HepG2 (cell line): ENCODE measurements around the gene FGGY. TPM values are rescaled to one million over a fixed set of nuclear protein-coding genes. Genes with fewer than 3 reads are reported as not detected.

Source experiments
- ATAC-seq: fragments of 200-7000 bp; cut with Tn5 transposase; 3 replicates; pipeline ENCODE4 v1.9.1; 2020; ENCODE audit warnings: mild to moderate bottlenecking, moderate library complexity
- BruUV-seq: library from RNA; stranded (reverse); fragments of 400-500 nt; replicated peaks from 2 replicates; lab custom pipeline; 2021; lab: Mats Ljungman, UMichigan
- CTCF ChIA-PET: fragments of 300-600 bp; formaldehyde crosslinking; extraction: SDS; loops from one replicate; lab custom pipeline; 2021; ENCODE audit warnings: low total read pairs, inconsistent platforms, low intra/inter-chr PET ratio; lab: Yijun Ruan, JAX
- POLR2A ChIA-PET: fragments of 350-600 bp; sonication (Branson Sonifier 250); formaldehyde crosslinking; loops from one replicate; lab custom pipeline; 2020; ENCODE audit warnings: antibody characterized with exemption, inconsistent platforms; lab: Yijun Ruan, JAX
- DNase-seq: peaks from one replicate; pipeline ENCODE4 v3.0.0-alpha.2; 2015; ENCODE audit warnings: low spot score
- FAIRE-seq: peaks from 3 replicates; lab custom pipeline; 2011; peaks lifted over from hg19 to GRCh38; lab: Jason Lieb, UNC
- H2AFZ ChIP-seq: one replicate; pipeline ENCODE4 v1.6.1; 2011; ENCODE audit warnings: low read length, inconsistent platforms
- H3K27ac ChIP-seq: fragments of 300-600 bp; 3 replicates; pipeline ENCODE4 v1.8.0; 2011; ENCODE audit warnings: mixed run types, mild to moderate bottlenecking, mixed read lengths, low read length, inconsistent platforms; ENCODE audit not compliant: insufficient read depth; ENCODE audit errors: extremely low read length
- H3K27me3 ChIP-seq, 2 experiments: fragments of 200-600 bp in 1 of 2; 2 replicates in 1 of 2; 3 replicates in 1 of 2; pipeline versions ENCODE4 v1.6.0 to v1.8.0; 2011; ENCODE audit warnings: low read length in 2 of 2, mild to moderate bottlenecking in 2 of 2, moderate library complexity in 2 of 2, inconsistent platforms in 1 of 2; ENCODE audit not compliant: insufficient read depth in 2 of 2, control insufficient read depth in 1 of 2
- H3K36me3 ChIP-seq, 2 experiments: fragments of 200-600 bp in 1 of 2; replicated peaks in 1 of 2; 2 replicates in 1 of 2; 3 replicates in 1 of 2; pipeline versions ENCODE4 v1.5.1 to v1.8.0; 2011; ENCODE audit warnings: low read length in 2 of 2, inconsistent platforms in 1 of 2; ENCODE audit not compliant: insufficient read depth in 2 of 2, control insufficient read depth in 1 of 2
- H3K4me1 ChIP-seq: 2 replicates; pipeline ENCODE4 v1.5.1; 2012; ENCODE audit warnings: low read length, inconsistent platforms; ENCODE audit not compliant: insufficient read depth
- H3K4me2 ChIP-seq: 2 replicates; pipeline ENCODE4 v1.6.0; 2011; ENCODE audit warnings: low read depth, low read length, inconsistent platforms
- H3K4me3 ChIP-seq, 3 experiments: fragments of 200-600 bp in 1 of 3; sonication (generic), shearing (Covaris generic) in 1 of 3; replicated peaks in 1 of 3; 2 replicates each; pipeline ENCODE4 v1.5.1; 2011 to 2016; ENCODE audit warnings: low read length in 3 of 3, inconsistent platforms in 2 of 3, low read depth in 2 of 3, mild to moderate bottlenecking in 2 of 3, control low read depth in 1 of 3, mixed read lengths in 1 of 3; ENCODE audit not compliant: insufficient read depth in 1 of 3
- H3K79me2 ChIP-seq: one replicate; pipeline ENCODE4 v1.6.1; 2011; ENCODE audit warnings: low read length, inconsistent platforms; ENCODE audit not compliant: insufficient read depth
- H3K9ac ChIP-seq: 2 replicates; pipeline ENCODE4 v1.6.0; 2011; ENCODE audit warnings: mild to moderate bottlenecking, low read depth, low read length, inconsistent platforms; ENCODE audit not compliant: insufficient read depth
- H3K9me3 ChIP-seq: 2 replicates; pipeline ENCODE4 v1.5.1; 2012; ENCODE audit warnings: mild to moderate bottlenecking, low read length
- H4K20me1 ChIP-seq: 2 replicates; pipeline ENCODE4 v1.6.0; 2011; ENCODE audit warnings: inconsistent platforms, mild to moderate bottlenecking, low read length, moderate library complexity; ENCODE audit not compliant: insufficient read depth
- ASH2L ChIP-seq: fragments of 300-600, 200-600 bp; sonication (generic); IDR thresholded peaks from 2 replicates; pipeline ENCODE4 v1.7.0; 2017; ENCODE audit warnings: low read depth, mild to moderate bottlenecking, moderate library complexity, mixed read lengths, low read length; ENCODE audit not compliant: insufficient read length
- CENPX ChIP-seq: sonication (generic); formaldehyde crosslinking; IDR thresholded peaks from 2 replicates; pipeline ENCODE4 v1.9.0; 2021; ENCODE audit warnings: mild to moderate bottlenecking, missing genetic modification reagents, moderate library complexity
- GATA4 ChIP-seq: sonication (generic); IDR thresholded peaks from 2 replicates; pipeline ENCODE4 v1.6.1; 2016; ENCODE audit warnings: antibody characterized with exemption, low read depth, borderline replicate concordance
- MBNL3 ChIP-seq: fragments of 250-450 bp; sonication (Bioruptor Pico); conservative IDR thresholded peaks from 2 replicates; pipeline ENCODE4 v1.8.0; 2022; ENCODE audit warnings: mild to moderate bottlenecking, inconsistent platforms
- NFKB2 ChIP-seq: sonication (generic); formaldehyde crosslinking; IDR thresholded peaks from 2 replicates; pipeline ENCODE4 v1.4.0; 2020; ENCODE audit warnings: missing genetic modification reagents, borderline replicate concordance
- PRDM15 ChIP-seq: sonication (generic); formaldehyde crosslinking; IDR thresholded peaks from 2 replicates; pipeline ENCODE4 v1.4.0; 2020; ENCODE audit warnings: missing genetic modification reagents
- SATB2 ChIP-seq: sonication (generic); formaldehyde crosslinking; IDR thresholded peaks from 2 replicates; pipeline ENCODE4 v1.5.0; 2020; ENCODE audit warnings: missing genetic modification reagents
- SMARCC2 ChIP-seq: fragments of 450-650 bp; IDR thresholded peaks from 2 replicates; pipeline ENCODE4 v1.6.1; 2017; ENCODE audit warnings: antibody characterized with exemption, mild to moderate bottlenecking
- SMARCE1 ChIP-seq: fragments of 450-650 bp; IDR thresholded peaks from 2 replicates; pipeline ENCODE4 v1.6.1; 2017; ENCODE audit warnings: borderline replicate concordance
- ZNF282 ChIP-seq: fragments of 450-650 bp; IDR thresholded peaks from 2 replicates; pipeline ENCODE4 v1.6.1; 2018; ENCODE audit not compliant: partially characterized antibody
- ZNF331 ChIP-seq: sonication (generic); formaldehyde crosslinking; IDR thresholded peaks from 2 replicates; pipeline ENCODE4 v1.4.0; 2020; ENCODE audit warnings: missing genetic modification reagents
- WGBS: methylation state at CpG from one replicate; pipeline ENCODE4 v1.1.6; 2017; ENCODE audit warnings: low lambda C conversion rate; 5-methylcytosine and 5-hydroxymethylcytosine counted together
- in situ Hi-C: cut with HindIII; loops from 2 replicates; pipeline ENCODE4 v1.10.0; 2017; ENCODE audit warnings: low pct_unique_long_range_greater_than_20kb; ENCODE audit not compliant: extremely low pct_ligation_motif_present
- intact Hi-C: fragments of 100-400 bp; cut with micrococcal nuclease; formaldehyde crosslinking; loops from one replicate; pipeline ENCODE4 v1.10.0; 2022; ENCODE audit not compliant: unreplicated experiment
- polyA plus RNA-seq, 8 experiments: library from polyadenylated mRNA; depleted of rRNA in 3 of 8; stranded (reverse) in 7 of 8; unstranded in 1 of 8; fragments of >200 nt; fragmentation: Illumina TruSeq in 4 of 8; extraction: Trizol in 4 of 8; gene quantifications; 2 replicates each; pipeline versions ENCODE4 v1.2.1 to v1.2.3, GENCODE V29; 2011 to 2016; ENCODE audit warnings: low read depth in 4 of 8, missing spikeins in 1 of 8, mixed read lengths in 1 of 8; ENCODE audit not compliant: insufficient read depth in 1 of 8
- total RNA-seq, 5 experiments: library from RNA; depleted of rRNA; stranded (reverse); fragments of >200 nt; fragmentation: Illumina TruSeq; extraction: Trizol; gene quantifications; 2 replicates each; pipeline ENCODE4 v1.2.3, GENCODE V29; 2016; ENCODE audit warnings: low read depth in 1 of 5
- TF ChIP-seq, protein P1 (sequence below): sonication (generic); formaldehyde crosslinking; IDR thresholded peaks from 2 replicates; pipeline ENCODE4 v1.8.0; 2022; ENCODE audit warnings: mild to moderate bottlenecking, missing genetic modification reagents, moderate library complexity
- TF ChIP-seq, protein P2 (sequence below): sonication (generic); formaldehyde crosslinking; IDR thresholded peaks from 2 replicates; pipeline ENCODE4 v1.5.0; 2020; ENCODE audit warnings: missing genetic modification reagents, mild to moderate bottlenecking, borderline replicate concordance
- TF ChIP-seq, protein P3 (sequence below): sonication (generic); formaldehyde crosslinking; IDR thresholded peaks from 2 replicates; pipeline ENCODE4; 2020; ENCODE audit warnings: missing genetic modification reagents, mild to moderate bottlenecking, borderline replicate concordance

FGGY gene
- total and polyA plus RNA-seq, 2 of the 13 experiments (the other 11 are each of a cell fraction or from before 2014, with no cell fraction given), result 15.7 to 27.5 TPM

DNA sequence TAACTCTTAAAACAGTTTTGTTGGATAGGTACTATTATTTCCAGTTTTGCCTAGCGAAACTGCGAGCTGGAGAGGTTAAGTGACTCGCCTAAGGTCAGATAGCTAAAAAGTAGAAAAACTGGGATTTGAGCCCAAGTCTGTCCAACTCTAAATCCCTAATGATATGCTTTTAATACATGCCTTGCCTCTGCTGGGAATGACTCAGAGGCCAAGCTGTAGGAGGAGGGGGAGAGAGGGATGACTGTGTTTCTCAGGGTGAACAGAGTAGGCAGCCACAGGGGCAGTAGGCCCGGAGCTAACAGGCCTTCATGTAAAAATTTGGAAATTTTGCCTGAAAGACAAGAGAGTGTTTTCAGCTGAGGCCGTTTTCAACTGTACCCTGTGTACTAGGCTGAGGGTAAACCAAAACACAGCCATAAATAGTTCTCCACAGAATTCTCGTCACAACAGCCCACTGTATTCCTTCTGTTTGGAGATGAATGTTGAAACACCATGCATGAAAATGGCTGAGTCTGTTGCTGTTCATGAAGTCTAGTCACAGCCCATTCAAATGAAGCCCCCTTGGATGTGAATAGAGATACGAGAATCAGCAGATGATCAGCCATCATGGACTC is 410.4 kb downstream of the FGGY start:
- H3K4me2 ChIP-seq, result no peak overlapping the region

More for the DNA sequence above, 410.4 kb downstream of the FGGY start:
- TF ChIP-seq PRDM15 (CRISPR knock-in tag) (no peak), ASH2L (no peak), CENPX (CRISPR knock-in tag) (no peak), NFKB2 (CRISPR knock-in tag) (no peak), ZNF331 (CRISPR knock-in tag) (no peak), SMARCC2 (no peak), GATA4 (no peak), MBNL3 (CRISPR knock-in tag) (no peak), SATB2 (CRISPR knock-in tag) (no peak), ZNF282 (no peak), SMARCE1 (no peak)
- TF ChIP-seq, protein P1, sequence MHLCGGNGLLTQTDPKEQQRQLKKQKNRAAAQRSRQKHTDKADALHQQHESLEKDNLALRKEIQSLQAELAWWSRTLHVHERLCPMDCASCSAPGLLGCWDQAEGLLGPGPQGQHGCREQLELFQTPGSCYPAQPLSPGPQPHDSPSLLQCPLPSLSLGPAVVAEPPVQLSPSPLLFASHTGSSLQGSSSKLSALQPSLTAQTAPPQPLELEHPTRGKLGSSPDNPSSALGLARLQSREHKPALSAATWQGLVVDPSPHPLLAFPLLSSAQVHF (CRISPR knock-in tag), result no peak
- TF ChIP-seq, protein P2, sequence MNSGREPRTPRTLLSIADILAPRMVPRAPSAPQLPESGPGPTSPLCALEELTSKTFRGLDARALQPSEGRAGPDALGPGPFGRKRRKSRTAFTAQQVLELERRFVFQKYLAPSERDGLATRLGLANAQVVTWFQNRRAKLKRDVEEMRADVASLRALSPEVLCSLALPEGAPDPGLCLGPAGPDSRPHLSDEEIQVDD, result no peak
- TF ChIP-seq, protein P3, sequence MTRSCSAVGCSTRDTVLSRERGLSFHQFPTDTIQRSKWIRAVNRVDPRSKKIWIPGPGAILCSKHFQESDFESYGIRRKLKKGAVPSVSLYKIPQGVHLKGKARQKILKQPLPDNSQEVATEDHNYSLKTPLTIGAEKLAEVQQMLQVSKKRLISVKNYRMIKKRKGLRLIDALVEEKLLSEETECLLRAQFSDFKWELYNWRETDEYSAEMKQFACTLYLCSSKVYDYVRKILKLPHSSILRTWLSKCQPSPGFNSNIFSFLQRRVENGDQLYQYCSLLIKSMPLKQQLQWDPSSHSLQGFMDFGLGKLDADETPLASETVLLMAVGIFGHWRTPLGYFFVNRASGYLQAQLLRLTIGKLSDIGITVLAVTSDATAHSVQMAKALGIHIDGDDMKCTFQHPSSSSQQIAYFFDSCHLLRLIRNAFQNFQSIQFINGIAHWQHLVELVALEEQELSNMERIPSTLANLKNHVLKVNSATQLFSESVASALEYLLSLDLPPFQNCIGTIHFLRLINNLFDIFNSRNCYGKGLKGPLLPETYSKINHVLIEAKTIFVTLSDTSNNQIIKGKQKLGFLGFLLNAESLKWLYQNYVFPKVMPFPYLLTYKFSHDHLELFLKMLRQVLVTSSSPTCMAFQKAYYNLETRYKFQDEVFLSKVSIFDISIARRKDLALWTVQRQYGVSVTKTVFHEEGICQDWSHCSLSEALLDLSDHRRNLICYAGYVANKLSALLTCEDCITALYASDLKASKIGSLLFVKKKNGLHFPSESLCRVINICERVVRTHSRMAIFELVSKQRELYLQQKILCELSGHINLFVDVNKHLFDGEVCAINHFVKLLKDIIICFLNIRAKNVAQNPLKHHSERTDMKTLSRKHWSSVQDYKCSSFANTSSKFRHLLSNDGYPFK (CRISPR knock-in tag), result no peak
- 0 out of 2 replicates have a peak, but pooled peaks cover 6% of the 10 kb centered on the region for H3K4me1 ChIP-seq
- no peaks in the 10 kb centered on the region for H4K20me1 ChIP-seq
- intact Hi-C loops (no loop called here), in situ Hi-C loops (no loop called here)
- WGBS, result 96% methylated on average over 7 of the region's 7 CpGs
- no peak overlapping the region for H3K9ac ChIP-seq
- H3K27ac ChIP-seq, result no peak overlapping the region
- H3K4me3 ChIP-seq, result no peak overlapping the region
- ChIA-PET CTCF (no interaction called here), POLR2A (no interaction called here)
- no peaks in the 10 kb centered on the region for H3K79me2 ChIP-seq
- FAIRE-seq (no peak), DNase-seq (no peak), ATAC-seq (no peak)
- no TSS peak for BruUV-seq
- H2AFZ ChIP-seq, result no peak overlapping the region
- H3K27me3 ChIP-seq, result no peaks in the 10 kb centered on the region
- H3K9me3 ChIP-seq, result no peaks in the 10 kb centered on the region
- H3K36me3 ChIP-seq, result no peaks in the 10 kb centered on the region
